GM10248 (cell line): ENCODE measurements around the gene ABCG1.

Experiments used
- CTCF ChIA-PET: fragments of 300-600 bp; sonication (Branson Sonifier 250); formaldehyde crosslinking; extraction: SDS; loops from one replicate; lab custom pipeline; 2021; ENCODE audit warnings: antibody characterized with exemption; lab: Yijun Ruan, JAX
- POLR2A ChIA-PET: fragments of 350-650 bp; sonication (Branson Sonifier 250); formaldehyde crosslinking; extraction: SDS; loops from one replicate; lab custom pipeline; 2020; ENCODE audit warnings: antibody characterized with exemption; lab: Yijun Ruan, JAX
- DNase-seq: peaks from one replicate; pipeline ENCODE4 v3.0.0; 2012; ENCODE audit errors: extremely low spot score
- TF ChIP-seq, protein P1 (sequence below): IDR thresholded peaks from 2 replicates; pipeline ENCODE4 v1.5.1; 2012; ENCODE audit warnings: mild to moderate bottlenecking, low read depth; ENCODE audit errors: extremely low read depth, missing control alignments, control extremely low read depth

The ABCG1 gene

DNA sequence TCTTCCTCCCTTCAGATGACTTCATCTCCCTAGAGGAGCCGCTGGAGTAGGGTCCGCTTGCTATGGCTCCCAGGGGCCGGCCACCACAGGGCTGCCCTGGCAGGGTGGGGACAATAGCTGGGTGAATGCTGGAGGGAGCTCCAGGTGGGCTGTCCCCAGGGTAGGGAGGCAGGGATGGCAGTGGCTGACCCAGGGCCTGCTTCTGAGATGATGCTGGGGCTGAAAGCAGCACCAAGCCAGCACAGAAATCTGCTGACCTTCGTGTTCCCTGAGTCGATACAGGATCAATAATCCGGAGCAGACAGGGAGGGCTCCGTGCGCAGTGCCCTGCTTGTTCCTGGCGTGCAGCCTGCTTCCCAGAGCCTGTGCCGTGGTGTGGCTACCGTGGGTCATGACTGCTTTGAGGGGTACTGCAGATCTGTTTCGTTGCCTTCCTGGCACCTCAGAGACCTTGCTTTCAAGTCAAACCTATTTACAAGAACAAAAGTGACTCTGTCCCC is 62.3 kb downstream of the ABCG1 start:
- DNase-seq: no peak
- POLR2A ChIA-PET: no interaction called here
- CTCF ChIA-PET: interaction anchor here (0.8 to 1.9 kb wide), 2 partner anchors 19 to 22 kb away, joined by 3 to 7 read pairs; no protein-coding TSS in a partner anchor
- TF ChIP-seq, protein P1, sequence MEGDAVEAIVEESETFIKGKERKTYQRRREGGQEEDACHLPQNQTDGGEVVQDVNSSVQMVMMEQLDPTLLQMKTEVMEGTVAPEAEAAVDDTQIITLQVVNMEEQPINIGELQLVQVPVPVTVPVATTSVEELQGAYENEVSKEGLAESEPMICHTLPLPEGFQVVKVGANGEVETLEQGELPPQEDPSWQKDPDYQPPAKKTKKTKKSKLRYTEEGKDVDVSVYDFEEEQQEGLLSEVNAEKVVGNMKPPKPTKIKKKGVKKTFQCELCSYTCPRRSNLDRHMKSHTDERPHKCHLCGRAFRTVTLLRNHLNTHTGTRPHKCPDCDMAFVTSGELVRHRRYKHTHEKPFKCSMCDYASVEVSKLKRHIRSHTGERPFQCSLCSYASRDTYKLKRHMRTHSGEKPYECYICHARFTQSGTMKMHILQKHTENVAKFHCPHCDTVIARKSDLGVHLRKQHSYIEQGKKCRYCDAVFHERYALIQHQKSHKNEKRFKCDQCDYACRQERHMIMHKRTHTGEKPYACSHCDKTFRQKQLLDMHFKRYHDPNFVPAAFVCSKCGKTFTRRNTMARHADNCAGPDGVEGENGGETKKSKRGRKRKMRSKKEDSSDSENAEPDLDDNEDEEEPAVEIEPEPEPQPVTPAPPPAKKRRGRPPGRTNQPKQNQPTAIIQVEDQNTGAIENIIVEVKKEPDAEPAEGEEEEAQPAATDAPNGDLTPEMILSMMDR: no peak

DNA sequence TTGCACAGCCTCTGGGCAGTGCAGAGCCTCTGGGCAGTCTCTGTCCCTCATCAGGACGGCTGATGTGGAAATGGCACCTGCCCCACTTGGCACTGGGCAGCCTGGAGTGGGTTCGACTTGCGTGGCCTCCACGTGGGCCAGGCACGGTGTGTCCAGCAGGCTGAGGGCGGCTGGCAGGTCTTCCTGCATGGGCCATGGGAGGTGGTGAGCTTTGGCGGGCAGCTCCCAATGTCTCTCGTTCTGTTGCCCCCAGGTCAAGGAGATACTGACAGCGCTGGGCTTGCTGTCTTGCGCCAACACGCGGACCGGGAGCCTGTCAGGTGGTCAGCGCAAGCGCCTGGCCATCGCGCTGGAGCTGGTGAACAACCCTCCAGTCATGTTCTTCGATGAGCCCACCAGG is 63.1 kb downstream of the ABCG1 start:
- TF ChIP-seq, protein P1: no peak
- DNase-seq: no peak
- ChIA-PET POLR2A (no interaction called here), CTCF (interaction anchor here (1.6 kb wide), 2 partner anchors 19 to 23 kb away, joined by 3 to 7 read pairs; no protein-coding TSS in a partner anchor)

DNA sequence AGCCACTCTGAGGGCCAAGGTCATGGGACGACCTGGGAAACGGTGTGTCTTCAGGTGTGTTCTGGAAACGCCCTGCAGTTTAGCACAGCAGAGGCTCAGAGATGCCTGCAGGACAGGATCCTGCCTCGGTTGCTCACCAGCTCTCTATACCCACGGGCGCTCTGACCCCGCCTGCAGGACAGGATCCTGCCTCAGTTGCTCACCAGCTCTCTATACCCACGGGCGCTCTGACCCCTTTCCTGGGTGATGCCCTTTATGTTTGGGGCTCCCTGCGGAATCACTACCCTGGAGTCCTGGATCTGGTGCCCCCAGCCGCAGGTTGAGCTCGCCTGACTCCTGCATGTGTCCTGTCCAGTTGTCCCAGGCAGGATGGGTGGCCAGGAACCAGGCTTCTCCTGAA is 63.8 kb downstream of the ABCG1 start:
- no peak for DNase-seq
- POLR2A ChIA-PET: no interaction called here
- TF ChIP-seq, protein P1: no peak
- CTCF ChIA-PET: interaction anchor here (1.6 kb wide), 2 partner anchors 20 to 24 kb away, joined by 3 to 7 read pairs; no protein-coding TSS in a partner anchor

DNA sequence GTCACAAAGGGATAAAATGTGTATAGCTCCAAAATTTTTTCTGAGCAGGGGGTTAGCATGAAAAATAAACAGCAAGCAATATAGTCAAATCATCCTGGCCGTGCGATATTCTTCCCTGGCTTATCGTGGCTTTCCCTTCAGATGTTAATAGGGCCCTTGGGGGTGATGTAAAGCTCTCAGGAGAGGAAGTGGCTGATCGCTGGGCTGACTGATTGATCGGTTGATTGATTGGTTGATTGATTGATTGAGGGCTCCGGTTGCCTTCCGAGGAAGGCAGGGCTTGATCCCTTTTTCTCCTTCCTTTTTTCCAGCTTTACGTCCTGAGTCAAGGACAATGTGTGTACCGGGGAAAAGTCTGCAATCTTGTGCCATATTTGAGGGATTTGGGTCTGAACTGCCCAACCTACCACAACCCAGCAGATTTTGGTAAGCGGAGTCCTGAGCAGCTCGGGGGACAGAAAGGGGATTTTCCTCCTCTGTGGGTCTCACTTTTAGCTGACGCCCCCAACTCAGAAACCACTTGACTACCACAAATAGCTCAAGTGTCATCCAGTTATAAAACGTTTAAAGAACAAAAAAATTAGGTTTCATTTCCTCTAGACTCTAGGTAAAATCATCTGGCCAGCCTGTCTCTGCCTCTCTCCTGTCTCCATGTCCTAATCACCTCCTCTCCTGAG is 66.8 kb downstream of the ABCG1 start:
- CTCF ChIA-PET: interaction anchor here (0.6 to 1.5 kb wide), 6 partner anchors 10 to 165 kb away, joined by 3 to 9 read pairs (median 4); no protein-coding TSS in a partner anchor
- peak; percentile 46 for DNase-seq
- TF ChIP-seq, protein P1: no peak
- POLR2A ChIA-PET: no interaction called here

DNA sequence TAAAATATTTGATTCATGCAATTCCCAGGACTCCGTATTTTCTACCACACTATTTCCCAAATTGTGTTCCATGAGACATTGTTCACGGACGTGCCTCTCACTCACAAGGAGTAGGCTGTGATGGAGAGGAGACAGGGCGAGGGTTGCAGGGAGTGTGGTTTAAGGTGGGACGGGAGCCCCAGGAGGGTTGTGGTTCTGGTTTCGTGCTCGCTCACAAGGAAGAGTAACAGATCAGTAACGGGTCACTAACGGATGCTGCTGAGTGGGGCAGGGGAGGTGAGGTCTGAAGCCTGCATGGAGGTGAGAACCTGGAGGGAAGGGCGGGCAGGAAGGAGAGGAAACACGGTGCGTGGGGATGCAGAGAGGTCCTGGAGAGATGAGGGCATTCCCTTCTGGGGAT is 67.5 kb downstream of the ABCG1 start:
- ChIA-PET POLR2A (no interaction called here), CTCF (interaction anchor here (1.5 kb wide), 1 partner anchor 24 kb away, joined by 9 read pairs; no protein-coding TSS in a partner anchor)

DNA sequence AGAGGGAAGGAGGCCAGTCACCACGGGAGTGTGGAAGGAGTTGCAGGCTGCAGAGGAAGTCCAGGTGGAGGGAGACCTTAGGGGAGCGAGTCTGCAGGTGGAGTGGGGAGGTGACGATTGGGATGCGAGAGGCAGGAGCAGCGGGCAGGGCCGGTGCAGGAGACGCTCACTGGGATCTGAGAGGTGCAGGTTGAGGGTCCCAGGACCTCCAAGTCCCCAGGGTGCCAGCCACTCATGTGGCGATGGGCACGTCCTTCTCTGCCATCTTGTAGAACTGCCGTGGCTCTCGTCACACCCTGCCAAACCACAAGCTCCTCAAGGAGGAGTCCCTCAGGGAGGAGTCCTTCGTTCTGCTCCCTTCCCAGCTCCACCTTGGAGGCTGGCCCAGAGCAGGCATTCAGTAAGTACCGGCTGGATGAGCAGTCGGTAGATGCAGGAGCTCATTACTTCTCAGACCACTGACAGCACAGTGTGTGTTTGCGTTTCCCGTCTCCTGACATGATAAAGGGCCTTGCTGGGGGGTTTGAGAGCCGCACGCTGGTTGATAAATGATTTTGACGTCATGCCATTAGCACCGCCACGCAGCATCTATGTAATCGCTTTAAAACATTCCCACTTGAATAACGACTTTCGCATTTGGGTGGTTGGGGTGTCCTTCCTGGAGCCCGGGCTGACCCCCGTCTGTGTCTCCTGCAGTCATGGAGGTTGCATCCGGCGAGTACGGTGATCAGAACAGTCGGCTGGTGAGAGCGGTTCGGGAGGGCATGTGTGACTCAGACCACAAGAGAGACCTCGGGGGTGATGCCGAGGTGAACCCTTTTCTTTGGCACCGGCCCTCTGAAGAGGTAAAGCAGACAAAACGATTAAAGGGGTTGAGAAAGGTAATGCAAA is 68.5 kb downstream of the ABCG1 start:
- TF ChIP-seq, protein P1: no peak
- DNase-seq: no peak
- POLR2A ChIA-PET: no interaction called here
- CTCF ChIA-PET: no interaction called here

More for the DNA sequence above, 67.5 kb downstream of the ABCG1 start:
- TF ChIP-seq, protein P1: no peak
- DNase-seq: peak; percentile 49
